ENCODE results near the gene RBMS3. TPM values are rescaled to one million over a fixed set of nuclear protein-coding genes. Genes with fewer than 3 reads are reported as not detected.

RBMS3 gene
- total RNA-seq, 1 donor from 2014 or later, result 3.8 TPM

DNA sequence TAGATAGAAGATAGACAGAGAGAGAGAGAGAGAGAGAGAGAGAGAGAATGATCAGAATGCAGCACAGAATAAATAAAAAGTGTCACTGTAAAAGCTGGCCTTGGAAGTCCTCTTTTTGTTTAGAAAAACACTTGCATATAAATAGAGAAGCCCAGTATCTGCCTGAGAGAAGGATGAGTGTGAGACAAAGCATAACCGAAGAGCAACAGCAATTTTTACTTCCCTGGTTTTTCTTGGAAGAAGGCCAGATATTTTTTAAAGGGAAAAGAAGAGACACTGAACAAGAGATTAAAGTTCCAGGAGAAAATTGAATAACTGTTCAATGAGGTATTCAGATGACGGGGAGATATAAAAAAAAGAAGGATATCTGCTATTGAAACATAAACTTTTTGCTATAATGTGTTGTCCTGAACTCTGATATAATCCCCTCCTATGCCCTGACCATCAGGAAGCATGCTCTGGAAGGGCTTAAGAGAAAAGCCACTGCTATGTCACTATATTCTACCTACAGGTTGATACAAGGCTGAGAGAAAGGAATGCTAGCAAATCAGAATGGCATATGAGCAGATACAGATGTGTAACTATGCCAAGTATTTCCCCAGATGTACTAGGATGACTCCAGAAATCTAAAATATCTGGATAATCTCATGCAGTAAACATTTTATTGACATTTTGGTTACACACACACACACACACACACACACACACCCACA, 358.9 kb downstream of the RBMS3 start:
- no peaks in the 10 kb centered on the region for H3K27me3 Mint-ChIP-seq
- H3K9me3 Mint-ChIP-seq (ENCODE audit: low read depth), result peaks cover 15% of the 10 kb centered on the region
- H3K27ac Mint-ChIP-seq, result no peak overlapping the region
- no peak overlapping the region for H3K4me3 Mint-ChIP-seq (ENCODE audit: low read depth)
- H3K36me3 Mint-ChIP-seq (ENCODE audit: insufficient read depth), result no peaks in the 10 kb centered on the region
- TF ChIP-seq, protein P1, sequence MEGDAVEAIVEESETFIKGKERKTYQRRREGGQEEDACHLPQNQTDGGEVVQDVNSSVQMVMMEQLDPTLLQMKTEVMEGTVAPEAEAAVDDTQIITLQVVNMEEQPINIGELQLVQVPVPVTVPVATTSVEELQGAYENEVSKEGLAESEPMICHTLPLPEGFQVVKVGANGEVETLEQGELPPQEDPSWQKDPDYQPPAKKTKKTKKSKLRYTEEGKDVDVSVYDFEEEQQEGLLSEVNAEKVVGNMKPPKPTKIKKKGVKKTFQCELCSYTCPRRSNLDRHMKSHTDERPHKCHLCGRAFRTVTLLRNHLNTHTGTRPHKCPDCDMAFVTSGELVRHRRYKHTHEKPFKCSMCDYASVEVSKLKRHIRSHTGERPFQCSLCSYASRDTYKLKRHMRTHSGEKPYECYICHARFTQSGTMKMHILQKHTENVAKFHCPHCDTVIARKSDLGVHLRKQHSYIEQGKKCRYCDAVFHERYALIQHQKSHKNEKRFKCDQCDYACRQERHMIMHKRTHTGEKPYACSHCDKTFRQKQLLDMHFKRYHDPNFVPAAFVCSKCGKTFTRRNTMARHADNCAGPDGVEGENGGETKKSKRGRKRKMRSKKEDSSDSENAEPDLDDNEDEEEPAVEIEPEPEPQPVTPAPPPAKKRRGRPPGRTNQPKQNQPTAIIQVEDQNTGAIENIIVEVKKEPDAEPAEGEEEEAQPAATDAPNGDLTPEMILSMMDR (IDR thresholded peaks at IDR 0.05; ENCODE audit: unreplicated experiment), result no peak
- DNase-seq (ENCODE audit: low spot score, unreplicated experiment), result no peak
- H3K4me1 Mint-ChIP-seq (ENCODE audit: low read depth), result peaks cover 18% of the 10 kb centered on the region

DNA sequence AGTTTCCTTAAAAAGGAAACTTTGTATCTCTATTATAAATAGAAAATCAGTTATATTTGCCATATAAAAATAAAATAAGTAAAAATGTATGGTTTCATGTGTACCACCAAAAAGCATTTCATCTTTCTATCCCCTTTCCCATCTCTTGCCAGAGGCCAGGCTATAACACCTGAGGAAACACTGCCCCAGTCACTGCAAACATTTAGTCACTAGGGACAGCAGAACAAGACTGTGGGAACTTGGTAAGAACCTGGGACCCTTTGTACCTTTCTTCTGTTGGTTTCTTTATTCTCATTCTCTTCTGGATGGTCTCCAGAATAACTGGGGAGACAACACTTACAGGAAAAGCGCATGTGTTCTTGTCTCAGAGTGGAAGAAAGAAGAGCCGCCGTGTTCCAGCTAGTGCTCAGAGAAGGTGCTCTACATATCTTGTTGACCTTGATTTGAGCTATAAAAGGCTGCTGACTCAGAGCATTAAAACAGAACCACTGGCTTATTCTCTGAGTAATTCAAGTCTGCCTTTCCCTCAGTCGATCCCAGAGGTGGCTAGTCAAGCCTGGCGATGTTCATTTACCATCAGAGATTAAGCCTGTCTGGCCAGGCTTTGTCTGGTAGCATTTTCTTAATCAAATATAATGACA, 361.6 kb downstream of the RBMS3 start:
- no peaks in the 10 kb centered on the region for H3K27me3 Mint-ChIP-seq
- no peaks in the 10 kb centered on the region for H3K36me3 Mint-ChIP-seq (ENCODE audit: insufficient read depth)
- no peak for DNase-seq (ENCODE audit: low spot score, unreplicated experiment)
- no peak overlapping the region for H3K27ac Mint-ChIP-seq
- no peak overlapping the region for H3K4me3 Mint-ChIP-seq (ENCODE audit: low read depth)
- H3K4me1 Mint-ChIP-seq (ENCODE audit: low read depth), result peaks cover 21% of the 10 kb centered on the region
- no peaks in the 10 kb centered on the region for H3K9me3 Mint-ChIP-seq (ENCODE audit: low read depth)
- TF ChIP-seq, protein P1 (IDR thresholded peaks at IDR 0.05; ENCODE audit: unreplicated experiment), result no peak

DNA sequence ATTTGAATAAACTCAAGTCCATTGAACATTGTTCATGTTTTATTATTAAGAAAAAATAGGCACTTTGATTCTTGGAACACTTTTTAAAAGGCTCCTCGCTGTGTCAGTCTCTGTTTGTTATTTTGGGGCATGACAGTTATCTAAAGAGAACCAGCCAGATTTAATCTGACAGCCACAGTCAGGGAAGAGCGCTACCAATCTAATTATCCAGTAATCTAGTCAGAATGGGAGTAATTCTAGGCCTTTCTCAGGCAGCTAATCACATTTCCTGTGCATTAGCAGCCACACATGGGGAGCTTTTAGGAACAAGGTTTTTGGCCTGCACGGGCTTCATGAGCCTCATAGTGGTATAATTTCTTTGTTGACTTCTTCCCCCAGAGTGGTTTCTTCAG, 362.2 kb downstream of the RBMS3 start:
- H3K4me1 Mint-ChIP-seq (ENCODE audit: low read depth), result peaks cover 21% of the 10 kb centered on the region
- no peak overlapping the region for H3K27ac Mint-ChIP-seq
- no peak overlapping the region for H3K4me3 Mint-ChIP-seq (ENCODE audit: low read depth)
- H3K27me3 Mint-ChIP-seq, result no peaks in the 10 kb centered on the region
- no peak for DNase-seq (ENCODE audit: low spot score, unreplicated experiment)
- no peaks in the 10 kb centered on the region for H3K36me3 Mint-ChIP-seq (ENCODE audit: insufficient read depth)
- H3K9me3 Mint-ChIP-seq (ENCODE audit: low read depth), result no peaks in the 10 kb centered on the region
- TF ChIP-seq, protein P1 (IDR thresholded peaks at IDR 0.05; ENCODE audit: unreplicated experiment), result no peak

DNA sequence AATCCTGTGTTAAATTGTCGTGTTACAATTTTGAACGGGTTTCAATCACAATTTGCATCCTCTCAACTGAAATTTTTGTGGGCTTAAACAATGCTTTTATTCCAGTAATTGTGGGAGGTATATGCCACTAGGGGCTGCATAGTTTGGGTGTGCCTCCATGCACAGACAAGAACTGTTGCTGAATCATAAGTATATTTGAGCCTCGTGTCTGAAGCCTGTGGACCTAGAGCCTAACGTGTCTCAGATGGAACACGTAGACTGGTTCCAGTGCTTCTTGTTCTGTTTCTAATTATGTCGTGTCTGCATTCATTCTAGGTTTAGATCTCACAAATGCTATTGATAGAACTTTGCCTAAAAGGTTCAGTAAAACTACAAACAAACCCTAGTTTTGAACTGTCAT, 363.4 kb downstream of the RBMS3 start:
- Mint-ChIP-seq H3K4me3 (ENCODE audit: low read depth) (no peak overlapping the region), H3K9me3 (ENCODE audit: low read depth) (no peaks in the 10 kb centered on the region), H3K27me3 (no peaks in the 10 kb centered on the region), H3K27ac (no peak overlapping the region), H3K36me3 (ENCODE audit: insufficient read depth) (no peaks in the 10 kb centered on the region), H3K4me1 (ENCODE audit: low read depth) (peaks cover 21% of the 10 kb centered on the region)
- TF ChIP-seq, protein P1 (IDR thresholded peaks at IDR 0.05; ENCODE audit: unreplicated experiment), result no peak
- DNase-seq (ENCODE audit: low spot score, unreplicated experiment), result no peak

DNA sequence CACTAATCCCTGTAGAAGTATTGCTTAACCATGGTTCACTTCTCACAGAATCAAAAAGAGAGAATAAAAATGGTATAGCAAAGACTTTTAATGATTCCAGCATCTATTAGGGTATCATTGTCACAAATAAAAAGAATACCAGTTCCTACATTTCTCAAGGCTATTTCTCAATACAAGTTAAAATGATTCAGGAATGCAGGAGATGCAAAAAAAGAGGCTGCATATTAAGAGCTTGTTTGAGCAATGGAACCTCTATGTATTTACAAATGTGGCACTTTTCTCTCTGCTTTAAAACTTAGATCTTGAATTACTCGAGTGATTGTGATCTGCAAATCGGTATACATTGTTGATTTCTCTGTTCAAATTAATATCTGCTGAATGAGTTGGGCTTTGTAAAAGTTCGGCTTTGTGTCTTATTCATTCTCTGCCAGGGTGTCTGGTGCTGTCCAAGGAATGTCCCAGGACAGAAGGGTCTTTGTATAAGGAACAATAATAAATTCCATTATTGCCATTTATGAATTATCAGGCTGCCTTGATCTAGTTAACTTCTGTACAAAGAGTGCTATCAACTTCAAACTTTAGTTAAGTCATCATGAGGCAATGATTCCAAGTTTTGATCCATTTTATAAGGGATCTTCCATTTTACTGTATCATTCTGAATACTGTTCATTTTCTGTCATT, 364.2 kb downstream of the RBMS3 start:
- DNase-seq (ENCODE audit: low spot score, unreplicated experiment), result no peak
- TF ChIP-seq, protein P1 (IDR thresholded peaks at IDR 0.05; ENCODE audit: unreplicated experiment), result no peak
- H3K4me3 Mint-ChIP-seq (ENCODE audit: low read depth), result no peak overlapping the region
- H3K27ac Mint-ChIP-seq, result no peak overlapping the region
- no peaks in the 10 kb centered on the region for H3K9me3 Mint-ChIP-seq (ENCODE audit: low read depth)
- H3K27me3 Mint-ChIP-seq, result no peaks in the 10 kb centered on the region
- peaks cover 18% of the 10 kb centered on the region for H3K4me1 Mint-ChIP-seq (ENCODE audit: low read depth)
- no peaks in the 10 kb centered on the region for H3K36me3 Mint-ChIP-seq (ENCODE audit: insufficient read depth)
